Ureter (tissue), 1 donor: ENCODE data around the gene PYGM. TPM values are rescaled to one million over a fixed set of nuclear protein-coding genes. Genes with fewer than 3 reads are reported as not detected.

Experiments used
- DNase-seq: peaks from one replicate; pipeline ENCODE4 v3.0.0-alpha.2; 2020; ENCODE audit warnings: low spot score
- total RNA-seq: library from RNA; stranded (reverse); gene quantifications from one replicate; pipeline ENCODE4 v1.2.4, GENCODE V29; 2023
- donor health status: DM: yes; HTN: yes; CAD: no.

PYGM gene
- total RNA-seq, 1 donor from 2014 or later = 11.4 TPM

DNA sequence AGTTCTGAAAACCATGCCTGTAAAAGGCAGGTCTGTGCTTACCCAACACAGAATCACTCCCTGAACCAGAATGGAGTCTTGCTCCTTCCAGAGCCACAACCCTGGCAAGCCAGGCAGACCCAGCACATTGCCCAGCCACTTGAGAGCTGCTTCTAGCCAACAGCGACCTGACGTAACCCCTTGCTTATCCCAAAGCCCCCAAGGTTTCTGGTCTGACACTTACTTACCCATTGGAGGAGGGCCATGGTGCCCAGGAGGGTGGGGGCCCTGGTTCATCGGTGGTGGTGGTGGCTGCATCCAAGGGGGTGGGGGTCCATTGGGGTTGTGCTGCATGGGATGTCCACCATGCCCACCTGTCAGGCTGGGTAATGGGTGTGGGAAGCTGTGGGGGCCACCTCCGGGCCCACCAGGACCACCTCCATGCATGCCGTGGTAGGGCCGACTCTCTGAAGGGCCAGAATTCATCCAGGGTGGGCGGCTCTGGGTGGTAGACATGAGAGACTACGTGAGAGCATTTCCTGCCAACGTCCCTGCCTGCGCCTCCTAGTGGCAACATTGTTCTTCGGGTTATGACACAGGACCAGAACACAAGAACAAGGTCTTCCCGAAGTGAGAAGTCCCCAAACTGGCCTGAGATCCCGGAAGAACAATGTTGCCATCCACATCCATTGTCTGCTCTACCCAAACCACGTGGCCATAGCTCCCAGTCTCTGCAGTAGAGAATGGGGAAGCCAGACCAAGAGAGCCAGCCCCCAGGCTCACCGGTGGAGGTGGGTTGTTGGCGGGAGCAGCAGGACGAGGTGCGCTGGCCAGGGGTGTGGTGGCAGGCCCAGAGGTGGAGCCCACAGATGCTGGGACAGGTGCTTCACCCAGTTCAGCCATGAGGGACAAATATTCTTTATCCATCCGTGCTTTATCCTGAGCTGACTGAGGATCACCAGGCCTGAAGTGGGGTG, 7.8 kb upstream of the PYGM start:
- peak; percentile 74 for DNase-seq

DNA sequence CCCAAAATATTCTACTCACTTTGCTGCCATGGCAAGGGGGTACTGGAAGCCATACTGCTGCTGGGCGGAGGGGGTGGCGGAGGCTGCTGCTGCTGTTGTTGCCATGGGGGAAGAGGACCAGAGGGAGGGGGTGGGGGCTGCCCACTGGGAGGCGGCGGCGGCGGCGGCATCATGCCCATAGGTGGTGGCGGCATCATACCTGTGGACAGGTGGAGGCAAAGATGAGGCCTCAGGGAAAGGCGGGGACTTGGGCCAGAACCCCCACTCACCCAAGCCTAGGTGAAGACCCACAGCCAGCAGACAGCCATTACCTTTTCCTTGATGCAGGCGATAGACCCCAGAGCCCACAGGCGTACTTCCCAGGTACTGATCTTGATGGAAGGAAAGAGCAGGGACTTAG, 7.1 kb upstream of the PYGM start:
- no peak for DNase-seq

DNA sequence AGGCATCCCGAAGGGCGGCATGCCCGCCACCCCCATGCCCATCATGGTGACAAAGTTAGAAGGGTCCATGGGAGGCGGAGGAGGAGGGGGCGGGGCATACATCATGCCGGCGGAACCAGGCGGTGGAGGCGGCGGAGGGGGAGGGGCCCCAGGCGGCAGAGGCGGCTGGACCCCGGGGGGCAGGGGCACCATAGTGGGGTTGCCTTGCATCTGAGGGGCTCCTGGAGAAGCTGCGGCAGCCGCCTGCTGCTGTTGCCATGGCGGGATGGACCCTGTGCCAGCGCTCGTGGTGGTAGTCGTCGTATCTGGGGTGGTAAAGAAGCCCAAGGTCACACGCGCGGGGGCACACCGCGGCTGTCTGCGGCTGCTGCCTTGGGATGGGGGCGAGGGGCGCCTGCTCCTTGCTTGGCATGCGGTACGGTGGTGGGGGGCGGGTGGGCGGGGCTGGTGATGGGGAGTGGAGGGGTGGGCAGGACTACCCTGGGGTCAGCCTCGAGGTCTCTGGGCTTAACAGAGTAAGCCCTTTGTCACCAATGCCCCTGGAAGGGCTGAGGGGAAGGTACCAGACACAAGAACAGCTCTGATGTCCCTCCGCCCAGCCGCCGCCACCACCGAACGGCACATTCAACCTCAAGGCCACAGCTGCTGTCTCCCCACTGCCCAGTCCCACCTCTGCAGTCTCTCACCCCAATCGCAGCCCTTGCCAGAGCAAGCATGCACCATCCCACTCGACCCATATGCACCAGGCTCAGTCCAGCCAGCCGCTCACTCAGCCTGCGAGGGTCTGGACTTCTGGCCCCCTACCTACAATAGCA, 6.3 kb upstream of the PYGM start:
- DNase-seq = no peak

DNA sequence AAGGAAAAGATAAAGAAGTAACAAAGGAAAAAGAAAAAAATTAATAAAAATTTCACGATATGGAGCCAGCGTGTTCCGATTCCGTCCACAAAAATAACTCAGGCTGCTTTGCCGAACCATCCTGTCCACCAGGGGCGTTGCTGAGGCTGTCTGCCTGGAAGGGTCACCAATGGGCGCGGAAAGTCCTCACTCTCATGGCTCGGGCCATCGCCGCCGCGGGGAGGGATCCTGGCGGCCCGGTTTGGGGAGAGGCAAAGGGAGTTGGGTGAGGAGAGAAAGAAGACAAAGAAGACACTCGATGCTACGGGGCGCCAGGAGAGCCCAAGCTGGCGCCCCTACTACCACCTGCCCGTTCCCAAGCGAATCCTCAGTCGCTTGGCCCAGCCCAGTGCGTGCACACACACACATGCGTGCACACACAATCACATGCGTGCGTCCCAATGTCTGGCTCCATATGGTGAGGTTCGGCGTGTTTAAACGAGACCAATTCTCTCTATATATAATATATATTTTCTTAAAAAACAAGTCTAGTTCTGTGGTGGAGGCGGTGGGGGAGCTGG, 5.6 kb upstream of the PYGM start:
- no peak for DNase-seq

DNA sequence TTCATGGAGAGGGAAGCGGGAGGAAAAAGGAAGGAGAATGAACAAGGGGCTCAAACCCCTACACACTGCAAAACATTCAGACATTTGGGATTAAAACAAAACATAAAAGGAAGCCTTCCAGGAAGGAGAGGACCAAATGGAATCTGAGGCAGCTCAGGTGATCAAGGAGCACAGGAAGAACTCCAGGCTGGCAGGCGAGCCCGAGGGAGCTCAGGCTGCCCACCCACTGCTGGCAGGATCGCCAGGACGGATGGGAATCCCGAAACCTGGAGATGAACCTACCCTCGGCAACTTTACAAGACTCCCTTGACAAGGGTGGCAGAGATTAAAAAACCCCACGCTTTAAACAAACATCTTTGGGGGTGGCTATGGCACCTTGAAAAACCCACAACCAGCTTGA, 5.0 kb upstream of the PYGM start:
- no peak for DNase-seq

DNA sequence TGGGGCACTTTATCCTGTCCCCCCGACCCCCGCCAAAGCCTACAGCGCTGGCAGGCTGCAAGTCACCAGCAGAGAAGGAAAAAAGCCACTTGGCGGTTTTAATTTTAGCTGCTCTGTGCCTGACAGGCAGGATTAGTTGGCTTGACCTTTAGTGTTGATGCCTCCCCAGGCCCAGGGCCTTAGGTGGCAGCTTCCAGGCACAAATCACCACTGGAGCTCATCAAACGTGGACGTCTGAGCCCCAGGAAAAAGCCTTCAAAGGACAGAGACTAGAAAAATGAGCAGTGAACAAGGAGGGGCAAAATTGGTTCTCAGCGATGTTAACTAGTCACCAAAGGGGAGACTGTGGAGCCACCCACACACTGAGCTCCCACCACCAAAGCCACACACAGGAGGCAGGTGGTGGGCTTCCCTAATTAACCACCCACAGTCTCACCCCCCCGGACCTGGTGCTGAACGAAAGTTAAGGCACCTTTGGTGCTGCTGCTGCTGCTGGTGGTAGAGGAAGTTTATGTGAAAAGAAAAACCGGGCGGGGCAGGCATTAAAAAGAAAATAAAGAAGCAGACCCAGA, 4.4 kb upstream of the PYGM start:
- no peak for DNase-seq

DNA sequence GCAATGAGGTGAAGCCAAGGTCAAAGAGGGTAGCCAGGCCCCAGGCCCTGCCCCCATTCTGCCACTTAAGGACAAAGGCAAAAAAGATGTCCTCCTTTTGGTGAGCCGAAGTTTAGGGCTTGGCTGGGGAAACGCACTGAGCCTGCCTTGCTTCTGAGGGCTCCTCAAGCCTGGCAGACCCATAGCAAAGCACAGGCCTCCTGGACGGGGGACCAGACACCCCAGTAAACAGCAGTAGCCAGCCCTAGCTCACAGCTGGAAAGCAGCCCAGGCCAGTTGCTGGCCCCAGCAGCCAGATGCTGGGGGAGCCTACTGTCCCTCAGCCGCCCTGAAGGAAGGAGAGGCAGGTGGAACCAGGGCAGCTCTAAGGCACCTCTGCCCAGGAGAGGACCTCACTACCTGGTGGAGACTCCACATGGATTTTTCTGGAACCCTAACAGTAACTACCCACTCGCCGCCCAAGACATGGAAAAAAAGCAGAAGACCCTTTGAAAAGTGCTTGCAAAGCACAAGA, 3.8 kb upstream of the PYGM start:
- no peak for DNase-seq

DNA sequence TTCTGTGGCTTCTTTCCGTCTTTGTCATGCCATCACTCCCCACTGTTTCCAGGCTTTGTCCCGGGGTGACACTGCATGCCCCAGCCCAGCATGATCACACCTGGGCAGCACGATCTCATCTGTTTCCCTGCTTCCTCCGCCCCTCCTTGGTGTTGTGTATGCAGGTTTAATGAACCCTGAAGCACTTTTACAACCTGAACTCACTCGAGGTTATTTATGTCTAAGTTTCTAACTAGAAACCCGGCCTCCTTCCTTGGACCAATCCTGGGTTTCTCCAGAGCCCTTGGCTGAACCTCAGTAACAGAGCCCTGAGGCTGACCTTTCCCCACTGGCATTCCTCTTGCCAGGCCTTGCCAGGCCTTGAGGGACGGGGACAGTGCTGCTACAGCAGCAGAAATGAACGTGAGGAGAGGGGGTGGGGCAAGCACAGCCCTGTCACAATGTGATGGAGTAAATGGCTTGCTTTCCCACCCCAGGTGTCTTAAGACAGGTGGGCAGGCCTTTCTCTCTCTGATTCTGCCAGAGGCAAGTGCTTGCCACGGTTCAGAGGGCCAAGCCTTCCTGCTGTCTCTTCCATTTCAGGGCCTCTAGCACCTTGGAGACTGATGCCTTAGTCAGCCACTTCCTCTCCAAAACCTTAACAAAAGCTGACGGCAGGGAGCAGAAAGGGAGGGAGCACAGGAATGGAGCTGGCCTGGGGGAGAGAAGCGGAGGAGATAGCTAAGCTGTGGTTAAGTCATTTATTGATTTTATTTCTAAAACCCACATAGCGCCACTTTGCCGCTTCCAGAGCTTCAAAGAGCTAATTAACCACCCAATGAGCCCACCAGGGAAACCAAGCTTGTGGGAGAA, 3.1 kb upstream of the PYGM start:
- no peak for DNase-seq

DNA sequence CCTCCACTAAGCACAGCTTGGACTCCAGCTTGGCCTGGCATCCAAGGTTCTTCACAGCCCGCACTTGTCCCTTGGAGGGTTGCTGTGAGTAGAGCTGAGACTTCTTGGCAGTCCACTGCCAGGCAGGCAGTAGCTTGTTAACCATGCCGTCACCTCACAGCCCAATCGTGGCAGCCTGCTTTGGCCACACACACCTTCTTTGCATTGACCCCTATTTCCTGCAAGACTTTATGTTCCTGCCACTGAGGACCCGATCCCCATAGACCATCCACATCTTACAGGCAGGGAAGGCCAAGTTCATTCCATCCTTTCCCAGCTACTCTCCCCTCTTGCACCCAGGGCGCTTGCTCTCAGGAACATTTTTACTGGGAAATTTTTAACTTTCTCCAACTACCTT, 2.5 kb upstream of the PYGM start:
- no peak for DNase-seq

DNA sequence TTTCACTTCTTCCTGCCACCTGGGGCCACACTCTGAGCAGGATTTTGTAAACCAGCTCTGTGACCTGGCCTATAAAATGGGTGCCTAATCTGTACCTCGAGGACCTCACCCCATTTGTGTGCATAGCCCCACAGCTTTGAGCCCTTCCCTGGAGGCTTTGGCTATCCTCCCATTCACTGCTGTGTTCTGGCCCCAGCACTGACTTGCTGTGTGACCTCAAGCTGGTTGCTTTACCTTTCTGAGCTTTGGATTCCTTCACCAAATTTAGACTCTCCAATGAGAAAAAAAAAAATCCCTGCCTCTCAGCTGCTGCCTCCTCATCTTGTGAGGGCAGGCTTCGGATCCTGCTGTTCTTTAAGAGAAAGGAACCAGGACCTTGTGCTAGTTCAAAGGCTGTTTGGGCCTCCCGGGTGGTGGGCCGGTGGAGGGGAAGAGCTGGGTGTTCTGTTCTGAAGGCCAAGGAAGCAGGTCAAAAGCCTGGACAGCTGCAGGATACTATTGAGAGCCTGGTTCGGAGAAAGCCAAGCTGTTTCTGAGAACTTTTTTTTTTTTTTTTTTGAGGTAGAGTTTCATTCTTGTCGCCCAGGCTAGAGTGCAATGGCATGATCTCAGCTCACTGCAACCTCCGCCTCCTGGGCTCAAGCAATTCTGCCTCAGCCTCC, 1.1 kb upstream of the PYGM start:
- DNase-seq = no peak

DNA sequence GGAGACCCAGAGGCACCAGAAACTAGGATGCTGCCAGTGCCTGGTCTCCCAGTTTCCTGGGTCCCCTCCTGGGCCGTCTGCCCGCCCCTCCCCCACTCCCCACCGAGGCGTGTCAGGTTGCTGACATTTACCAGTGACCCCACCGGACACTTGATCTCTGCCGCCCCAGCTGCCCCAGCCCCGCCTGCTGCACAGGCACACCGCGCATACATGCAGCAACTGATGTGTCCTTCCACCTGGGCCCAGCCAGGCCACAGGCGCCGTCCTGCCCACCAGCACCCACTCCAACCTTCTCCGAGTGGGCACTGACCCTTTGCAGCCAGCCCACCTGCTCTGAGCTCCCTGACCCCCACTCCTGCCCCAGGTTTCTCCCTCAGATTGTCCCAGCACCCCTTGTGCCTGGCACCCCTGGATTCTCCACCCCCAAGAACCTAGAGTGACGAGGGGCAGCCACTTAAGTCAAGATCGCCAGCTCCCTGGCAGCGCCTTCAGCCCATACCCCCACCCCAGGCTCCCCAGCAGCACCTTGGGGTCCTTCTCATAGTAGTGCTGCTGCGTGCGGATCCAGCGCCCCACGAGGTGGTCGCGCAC, 548 bp downstream of the PYGM start:
- no peak for DNase-seq

DNA sequence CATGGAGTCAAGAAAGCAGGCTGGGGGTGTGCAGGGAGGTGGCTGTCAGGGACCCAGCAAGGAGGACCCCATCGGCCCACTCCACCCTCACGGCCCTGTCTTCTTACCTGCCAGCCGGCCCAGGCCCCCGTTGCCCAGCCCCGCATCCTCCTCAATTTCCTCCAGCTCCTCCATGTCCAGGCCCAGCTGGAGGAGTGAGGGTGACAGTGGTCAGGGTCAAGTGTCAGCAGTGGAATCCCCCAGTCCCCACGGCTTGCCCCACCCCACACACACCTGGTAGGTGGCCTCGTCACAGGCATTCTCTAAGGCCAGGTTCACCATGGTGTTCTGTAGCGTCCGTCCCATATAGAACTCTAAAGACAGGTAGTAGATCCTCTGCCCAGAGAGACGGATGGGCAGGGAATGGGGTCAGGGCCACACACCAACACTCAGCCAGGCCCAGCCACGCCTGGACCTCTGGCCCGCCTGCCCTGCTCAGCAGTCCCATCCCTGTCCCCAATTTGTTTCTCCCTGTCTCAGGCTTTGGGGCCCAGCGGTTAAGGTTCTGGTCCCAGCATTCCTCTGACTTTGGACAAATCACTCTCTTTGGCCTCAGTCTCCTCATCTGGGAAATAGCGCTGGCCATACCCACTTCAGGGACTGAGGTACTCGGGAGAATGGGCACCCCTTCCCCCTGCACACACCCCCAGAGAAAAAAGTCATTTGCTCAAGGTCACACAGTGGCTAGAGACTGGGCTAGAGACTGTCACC, 1.3 kb downstream of the PYGM start:
- no peak for DNase-seq

DNA sequence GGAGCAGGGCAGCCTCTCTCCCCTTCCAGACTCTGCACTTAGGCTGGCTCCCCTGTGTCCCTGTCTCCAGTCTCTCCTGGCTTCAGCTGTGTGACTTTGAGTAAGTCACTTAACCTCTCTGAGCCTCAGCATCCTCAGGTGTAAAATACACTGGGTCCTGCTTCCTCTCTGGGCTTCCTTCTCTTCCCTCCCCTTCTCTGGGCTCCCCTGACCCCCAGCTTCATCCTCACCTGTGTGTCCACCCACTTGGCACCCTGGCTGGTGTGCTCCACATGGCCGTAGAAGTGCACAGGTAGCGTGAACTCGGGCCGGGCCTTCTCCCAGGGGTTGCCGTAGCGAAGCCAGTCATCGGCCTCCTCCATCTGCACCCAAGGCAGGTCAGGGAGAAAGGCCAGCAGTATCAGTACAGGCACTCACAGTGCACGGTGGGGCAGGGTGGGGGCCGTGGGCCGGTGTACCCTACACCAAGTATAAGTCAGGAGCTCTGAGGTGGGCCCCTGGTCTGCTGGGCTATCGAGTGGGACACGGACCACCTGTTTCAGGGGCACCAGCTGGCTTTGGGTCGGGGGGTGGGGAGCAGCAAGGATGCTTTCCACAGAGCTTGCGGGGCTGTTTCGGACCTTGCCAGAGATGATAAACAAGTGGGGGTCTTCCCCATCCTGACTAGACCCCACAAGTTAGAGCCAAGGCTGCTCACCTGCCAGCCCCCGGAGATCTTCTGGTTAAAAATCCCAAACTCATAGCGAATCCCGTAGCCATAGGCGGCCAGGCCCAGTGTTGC, 2.0 kb downstream of the PYGM start:
- DNase-seq = no peak

DNA sequence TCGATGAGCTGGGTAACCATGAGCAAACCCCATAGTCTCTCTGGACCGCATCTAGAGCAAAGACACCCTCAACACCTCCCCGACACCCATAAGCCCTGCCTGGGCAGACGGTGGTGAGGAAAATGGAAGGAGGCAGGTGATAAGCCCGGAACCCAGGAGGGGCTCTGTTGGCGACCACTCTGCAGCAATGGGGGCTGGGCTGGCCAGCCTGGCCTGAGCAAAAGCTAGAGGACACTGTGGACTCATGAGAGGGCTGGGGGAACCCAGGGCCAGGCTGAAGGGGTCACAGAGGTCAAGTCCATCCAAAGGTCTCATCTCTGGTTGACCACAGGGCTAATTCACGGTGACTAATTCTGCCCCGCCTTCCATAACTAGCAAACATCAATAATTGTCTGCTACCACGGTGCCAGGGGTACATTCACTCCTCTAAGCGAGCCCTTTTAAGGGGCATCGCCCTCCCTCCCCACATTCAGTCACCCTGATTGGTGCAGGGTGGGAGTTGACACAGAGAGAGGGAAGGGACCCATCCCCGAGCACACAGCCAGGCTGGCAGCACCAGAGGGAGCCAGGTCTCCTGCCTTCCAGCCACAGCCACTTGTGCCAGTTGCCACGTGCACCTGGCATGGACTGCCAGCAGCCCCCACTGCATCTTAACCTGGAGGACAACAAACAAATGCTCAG, 4.0 kb downstream of the PYGM start:
- no peak for DNase-seq

DNA sequence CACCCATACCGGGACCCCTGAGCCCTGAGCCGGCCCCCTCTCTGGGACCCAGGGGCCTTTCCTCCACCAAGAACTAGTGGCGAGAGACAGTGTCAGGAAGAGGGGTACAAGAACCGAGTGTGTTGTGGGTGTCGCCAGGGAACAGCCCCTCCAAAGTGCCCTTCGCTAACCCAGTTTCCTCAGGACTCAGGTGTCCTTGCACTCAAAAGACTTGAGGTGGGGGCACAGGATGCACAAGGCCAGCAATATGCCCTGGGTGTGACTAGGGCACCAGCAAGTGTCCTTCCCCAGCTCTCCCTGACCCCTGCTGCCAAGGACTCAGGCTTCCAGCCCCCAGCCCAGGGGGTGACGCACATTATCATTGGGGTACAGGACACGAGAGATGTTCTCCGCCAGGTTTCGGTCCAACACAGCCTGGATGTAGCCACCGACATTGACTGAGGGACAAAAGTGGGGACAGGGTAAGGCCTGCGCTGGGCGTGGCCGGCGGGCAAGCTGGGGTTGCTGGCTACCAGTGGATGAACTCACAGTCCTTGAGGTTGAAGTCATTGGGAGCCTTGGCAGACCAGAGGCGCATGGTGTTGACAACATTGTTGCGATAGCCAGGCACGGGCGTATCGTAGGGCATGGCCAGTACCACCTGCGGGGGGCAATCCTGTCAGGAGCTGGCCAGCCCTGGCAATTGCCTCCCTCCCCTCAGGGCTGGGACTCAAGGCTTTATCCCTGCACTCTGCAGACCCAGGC, 4.7 kb downstream of the PYGM start:
- DNase-seq = no peak

DNA sequence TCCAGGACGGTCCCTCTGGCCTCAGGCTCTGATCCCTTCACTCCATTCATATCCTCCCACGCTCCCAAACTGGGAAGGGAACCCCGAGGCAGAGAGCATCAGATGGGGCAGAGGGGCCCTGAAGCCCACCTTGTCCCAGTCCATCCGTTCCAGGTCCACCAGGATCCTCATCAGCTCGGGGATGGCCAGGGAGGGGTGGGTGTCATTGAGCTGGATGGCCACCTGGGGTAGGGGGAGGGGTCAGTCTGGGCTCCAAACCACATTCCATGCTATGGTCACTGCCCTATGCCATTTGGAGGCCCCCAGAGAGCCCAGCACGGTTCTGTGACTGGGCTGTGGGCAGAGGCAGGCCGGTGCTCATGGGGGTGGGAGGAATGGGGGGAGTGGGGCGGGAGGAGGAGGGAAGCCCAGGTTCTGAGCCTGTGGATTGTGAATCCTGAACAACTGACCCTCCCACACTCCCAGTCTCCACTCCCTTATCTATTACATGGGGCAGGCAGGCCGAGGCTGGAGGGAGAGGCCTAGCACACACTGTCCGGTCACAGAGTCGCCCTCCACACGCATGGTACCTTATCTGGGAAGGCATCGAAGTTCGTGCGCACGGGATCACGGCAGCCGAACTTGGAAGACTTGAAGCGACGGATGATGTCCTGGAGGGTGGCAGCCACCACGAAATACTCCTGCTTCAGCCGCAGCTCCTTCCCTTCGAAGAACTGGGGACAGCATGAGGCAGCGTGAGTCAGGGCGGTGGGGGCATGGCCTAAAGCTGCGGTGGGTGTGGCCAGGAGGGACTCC, 5.5 kb downstream of the PYGM start:
- DNase-seq = no peak
